ENCODE measurements around the gene RACGAP1.

GRCh38 chr12:49961993-49962764 lies 63.1 kb downstream of the RACGAP1 start:
- TF ChIP-seq EZH2 (IDR thresholded peaks at IDR 0.05; ENCODE audit: insufficient read depth, poor library complexity, severe bottlenecking) (no peak), EZH2phosphoT487 (IDR thresholded peaks at IDR 0.05; ENCODE audit: insufficient read depth, low read depth) (no peak)

All from GM23248 (cell line).